RKO (cell line): ENCODE measurements around the gene LAMA3.

Experiments used
- DNase-seq: peaks from one replicate; pipeline ENCODE4 v3.0.0-alpha.2; 2016; ENCODE audit warnings: low spot score

Gene LAMA3

GRCh38 chr18:23970161-23971096, 281.2 kb downstream of the LAMA3 start:
- DNase-seq: no peak

- no peak for DNase-seq
Measured at GRCh38 chr18:23971097-23971440, 281.8 kb downstream of the LAMA3 start.

- no peak for DNase-seq
Measured at GRCh38 chr18:23971666-23972230, 282.5 kb downstream of the LAMA3 start.

GRCh38 chr18:23972453-23972852, 283.2 kb downstream of the LAMA3 start:
- no peak for DNase-seq

GRCh38 chr18:23977103-23977502, 287.9 kb downstream of the LAMA3 start:
- no peak for DNase-seq

GRCh38 chr18:23977719-23978483, 288.6 kb downstream of the LAMA3 start:
- DNase-seq: no peak

- no peak for DNase-seq
Measured at GRCh38 chr18:23981369-23981980, 292.2 kb downstream of the LAMA3 start.

GRCh38 chr18:23982155-23983079, 293.2 kb downstream of the LAMA3 start:
- DNase-seq: no peak

GRCh38 chr18:23983112-23983511, 293.9 kb downstream of the LAMA3 start:
- no peak for DNase-seq

- no peak for DNase-seq
Measured at GRCh38 chr18:23986600-23987359, 297.5 kb downstream of the LAMA3 start.

GRCh38 chr18:23990474-23991410, 301.5 kb downstream of the LAMA3 start:
- DNase-seq: no peak

- DNase-seq: no peak
Measured at GRCh38 chr18:23992089-23992940, 303.1 kb downstream of the LAMA3 start.

- no peak for DNase-seq
Measured at GRCh38 chr18:23992941-23993280, 303.7 kb downstream of the LAMA3 start.

GRCh38 chr18:23994361-23994902, 305.2 kb downstream of the LAMA3 start:
- DNase-seq: no peak

- no peak for DNase-seq
Measured at GRCh38 chr18:23995180-23995579, 305.9 kb downstream of the LAMA3 start.

GRCh38 chr18:23998018-23998417, 308.8 kb downstream of the LAMA3 start:
- no peak for DNase-seq

GRCh38 chr18:23998820-23999219, 309.6 kb downstream of the LAMA3 start:
- no peak for DNase-seq
